AG09309 (cell line): Measurements from ENCODE around the gene AMER1.
A peak's percentile ranks its signal among the peaks of the same experiment; 100 is the strongest.
"Not testable (repeated sequence)": the region's sequence is repeated elsewhere in the genome, so short reads cannot be mapped to it uniquely, and the experiment has no call there.

Source experiments
- DNase-seq: peaks from one replicate; pipeline ENCODE4 v3.0.0-alpha.2; 2010; ENCODE audit warnings: low read depth
- H3K4me3 ChIP-seq: 2 replicates; pipeline ENCODE4 v1.5.1; 2011; ENCODE audit warnings: mild to moderate bottlenecking, low read depth, low read length, moderate library complexity; ENCODE audit not compliant: control insufficient read depth
- CTCF ChIP-seq: IDR thresholded peaks from 2 replicates; pipeline ENCODE4 v1.5.1; 2011; ENCODE audit warnings: mild to moderate bottlenecking, low read depth, low read length, inconsistent platforms; ENCODE audit not compliant: insufficient read depth, control insufficient read depth; ENCODE audit errors: missing control alignments

The AMER1 gene

DNA sequence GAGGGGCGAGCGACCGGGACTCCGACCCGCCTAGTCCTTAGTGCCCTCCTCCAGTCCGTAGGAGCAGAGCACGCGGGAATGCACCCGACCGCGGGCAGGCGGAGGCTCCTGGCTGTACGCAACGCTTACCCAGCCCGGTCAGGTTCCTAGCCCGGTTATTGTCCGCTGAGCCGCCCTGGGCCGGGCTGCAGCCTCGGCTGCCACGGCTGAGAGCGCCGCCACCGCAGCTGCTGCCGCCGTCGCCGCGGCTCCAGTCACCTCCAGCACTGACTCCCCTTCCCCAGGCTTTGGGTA, at the start of gene AMER1:
AMER1 (minus strand) TSS at position 268 of the 294 bp plus-strand sequence. CDS start 12,422 bp downstream, outside the sequence.
- DNase-seq, result peak; percentile 24
- TF ChIP-seq CTCF, result no peak
- peak within 1 kb of the TSS; percentile 64 for H3K4me3 ChIP-seq

GRCh38 chrX:64230123-64230970, 24.8 kb upstream of the AMER1 start, which contains the start of gene ASB12:
Gene ASB12 (minus strand): TSS chrX:64230607. CDS start chrX:64225650, 4,957 bp downstream.
- H3K4me3 ChIP-seq, result no peak within 1 kb of the TSS
- TF ChIP-seq CTCF, result no peak
- no peak for DNase-seq

DNA sequence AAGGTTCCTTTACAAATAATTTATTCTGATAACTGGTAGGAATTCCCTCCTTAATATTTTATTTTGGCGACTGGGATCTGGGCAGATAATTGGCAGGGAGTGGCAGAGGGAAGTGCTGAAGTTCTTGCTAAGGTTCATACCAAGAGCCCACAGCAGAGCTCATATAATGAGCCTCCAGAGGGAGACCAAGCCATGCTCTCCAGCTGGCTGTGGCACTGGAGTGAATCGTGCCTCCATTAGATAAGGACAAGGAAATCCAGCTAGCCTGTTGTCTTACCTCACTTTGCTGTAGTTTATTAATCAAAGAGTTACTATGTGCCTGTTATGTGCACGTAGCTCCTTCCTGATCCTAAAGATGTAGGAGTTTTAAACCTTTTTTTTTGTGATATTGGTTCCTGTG, 23.6 kb upstream of the AMER1 start:
- TF ChIP-seq CTCF, result no peak
- no peak for DNase-seq

DNA sequence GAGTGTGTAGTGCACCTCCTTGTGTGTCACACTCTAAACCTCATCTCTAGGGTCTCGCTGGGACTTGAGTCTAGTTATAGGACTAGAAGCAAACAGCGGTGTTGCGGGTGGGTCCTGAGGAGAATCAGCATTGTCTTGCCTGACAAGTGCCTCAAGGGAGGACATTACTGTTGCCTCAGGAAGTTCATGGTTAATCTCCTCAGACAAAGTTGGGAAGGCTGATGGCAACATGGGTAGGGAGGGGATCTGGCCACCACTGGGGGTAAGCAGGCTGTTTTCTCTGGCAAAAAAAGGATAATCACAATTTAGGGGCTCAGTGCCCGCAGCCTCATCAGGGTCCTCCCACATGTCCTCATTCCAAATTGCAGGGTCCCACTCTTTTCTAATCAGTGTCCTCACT, 12.5 kb upstream of the AMER1 start:
- H3K4me3 ChIP-seq, result no peak overlapping the region
- no peak for DNase-seq
- no peak for TF ChIP-seq CTCF

More for the DNA sequence above, 23.6 kb upstream of the AMER1 start:
- no peak overlapping the region for H3K4me3 ChIP-seq

GRCh38 chrX:64213989-64214388, 8.5 kb upstream of the AMER1 start:
- not testable (repeated sequence) for DNase-seq, H3K4me3 ChIP-seq

DNA sequence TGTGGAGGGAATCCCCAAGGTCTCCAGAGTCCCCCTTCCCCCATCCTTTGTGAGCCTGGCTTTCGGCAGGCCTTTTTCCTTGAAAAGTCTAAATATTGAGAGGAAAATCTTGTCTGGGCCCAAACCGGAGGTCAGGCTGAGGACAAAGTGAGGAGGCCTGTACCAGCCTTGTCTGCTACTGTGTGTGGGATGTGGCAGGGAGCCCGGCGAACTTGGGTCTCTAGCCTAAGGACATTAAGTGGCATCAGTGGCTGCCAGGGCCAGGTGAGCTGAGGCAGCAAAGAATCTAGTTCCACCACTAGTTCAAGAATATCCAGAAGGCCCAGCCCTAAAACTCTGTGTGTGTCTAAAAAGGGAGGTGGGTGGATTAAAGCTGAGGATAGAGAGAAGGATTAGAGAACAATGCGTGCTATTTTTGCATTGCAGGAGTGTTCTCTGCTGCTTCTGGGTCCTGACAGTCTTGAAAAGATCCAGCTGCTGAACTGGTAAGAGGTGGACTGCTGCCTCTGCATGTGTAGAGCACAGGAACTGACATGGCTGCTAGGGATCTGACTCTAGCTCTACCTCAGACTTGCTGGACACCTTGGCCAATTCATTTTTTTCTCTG, 1.2 kb upstream of the AMER1 start:
- no peak for DNase-seq
- peak overlapping the region; percentile 64 for H3K4me3 ChIP-seq
- no peak for TF ChIP-seq CTCF
